Stomach smooth muscle (tissue), 2 donors: ENCODE results near the gene TMEM150C.

Experiments used
- H3K27ac ChIP-seq: one replicate; pipeline ENCODE4 v1.7.0; 2013; ENCODE audit warnings: mild to moderate bottlenecking, low read length, inconsistent platforms
- H3K27me3 ChIP-seq, 2 donors: one replicate each; pipeline ENCODE4 v1.7.0; 2013; ENCODE audit warnings: low read length in 2 of 2; ENCODE audit not compliant: insufficient read depth in 2 of 2, control insufficient read depth in 1 of 2
- H3K36me3 ChIP-seq, 2 donors: one replicate each; pipeline ENCODE4 v1.7.0; 2013; ENCODE audit warnings: low read length in 2 of 2; ENCODE audit not compliant: control insufficient read depth in 2 of 2, insufficient read depth in 2 of 2
- H3K4me1 ChIP-seq: one replicate; pipeline ENCODE4 v1.7.0; 2013; ENCODE audit warnings: low read length; ENCODE audit not compliant: control insufficient read depth, insufficient read depth
- H3K4me3 ChIP-seq, 2 donors: one replicate each; pipeline ENCODE4 v1.7.0; 2013; ENCODE audit warnings: low read length in 2 of 2
- H3K9ac ChIP-seq, 2 donors: one replicate each; pipeline ENCODE4 v1.7.0; 2013; ENCODE audit warnings: low read length in 2 of 2, mild to moderate bottlenecking in 1 of 2
- H3K9me3 ChIP-seq, 2 donors: one replicate each; pipeline ENCODE4 v1.7.0; 2013; ENCODE audit warnings: low read length in 2 of 2; ENCODE audit not compliant: control insufficient read depth in 2 of 2
- donor health status: healthy.
- donor health status: Pancreatic carcinoma.

TMEM150C gene

DNA sequence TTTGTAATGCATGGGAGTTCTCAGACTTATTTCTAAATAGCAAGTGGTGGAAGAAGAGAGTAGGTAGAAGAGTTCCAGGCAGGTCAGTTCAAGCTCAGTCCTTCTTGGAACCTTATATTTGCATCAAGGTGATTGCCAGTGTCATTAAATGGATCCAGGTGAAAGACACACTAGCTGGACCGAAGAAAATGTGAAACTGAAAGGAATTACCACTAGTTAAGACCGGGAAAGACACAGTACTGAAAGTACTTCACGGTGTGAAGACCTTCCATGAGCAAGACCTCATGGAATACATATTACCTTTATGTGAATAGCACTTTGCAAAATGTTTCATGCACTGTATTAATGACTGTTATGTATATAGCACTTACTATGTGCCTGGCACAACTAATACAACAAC is 19.1 kb downstream of the TMEM150C start:
- H3K9me3 ChIP-seq, result no peaks in the 10 kb centered on the region
- H3K27me3 ChIP-seq, result no peaks in the 10 kb centered on the region
- H3K9ac ChIP-seq, result no peak overlapping the region
- no peak overlapping the region for H3K27ac ChIP-seq
- H3K4me3 ChIP-seq, result no peak overlapping the region
- no peaks in the 10 kb centered on the region for H3K36me3 ChIP-seq
- H3K4me1 ChIP-seq, result no peaks in the 10 kb centered on the region

DNA sequence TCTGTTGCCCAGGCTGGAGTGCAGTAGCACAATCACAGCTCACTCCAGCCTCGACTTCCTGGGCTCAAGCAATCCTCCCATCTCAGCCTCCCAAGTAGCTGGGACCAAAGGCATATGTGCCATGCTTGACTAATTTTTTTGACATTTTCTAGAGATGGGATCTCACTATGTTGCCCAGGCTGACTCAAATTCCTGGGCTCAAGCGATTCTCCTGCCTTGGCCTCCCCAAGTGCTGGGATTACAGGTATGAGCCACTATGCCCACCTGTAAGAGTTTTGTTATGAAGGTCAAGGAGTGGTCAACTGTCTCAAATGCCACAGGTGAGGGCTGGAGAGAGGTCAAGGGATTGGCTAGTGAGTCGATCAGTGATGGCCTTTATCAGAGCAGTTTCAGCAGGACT is 32.5 kb downstream of the TMEM150C start:
- H3K27me3 ChIP-seq, result peaks cover 0 to 2% of the 10 kb centered on the region in 2 donors

DNA sequence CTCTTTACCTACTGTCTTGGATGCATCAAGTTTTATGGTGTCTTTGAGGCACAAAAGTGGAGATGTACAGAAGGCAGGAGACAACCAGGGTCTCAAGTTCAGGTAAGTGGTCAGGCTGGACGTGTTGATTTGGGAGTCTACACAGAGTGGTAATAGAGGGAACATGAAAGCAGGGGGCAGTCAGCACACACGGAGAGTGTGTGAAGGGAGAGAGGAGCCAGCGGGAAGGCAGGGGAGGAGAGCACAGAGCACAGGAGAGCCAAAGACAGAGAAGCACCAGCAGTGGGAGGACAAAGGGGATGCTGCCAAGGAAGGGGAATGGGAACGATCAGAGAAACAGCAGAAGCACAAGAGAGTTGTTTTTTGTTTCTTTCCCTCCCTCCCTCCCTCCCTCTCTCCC is 32.9 kb downstream of the TMEM150C start:
- Histone ChIP-seq H3K36me3 (no peaks in the 10 kb centered on the region), H3K27me3 (peaks cover 0 to 2% of the 10 kb centered on the region in 2 donors), H3K4me3 (no peak overlapping the region), H3K9ac (no peak overlapping the region), H3K27ac (no peak overlapping the region), H3K9me3 (no peaks in the 10 kb centered on the region), H3K4me1 (no peaks in the 10 kb centered on the region)

More for the DNA sequence above, 32.5 kb downstream of the TMEM150C start:
- no peaks in the 10 kb centered on the region for H3K36me3 ChIP-seq
- H3K4me3 ChIP-seq, result no peak overlapping the region
- H3K4me1 ChIP-seq, result no peaks in the 10 kb centered on the region
- H3K27ac ChIP-seq, result no peak overlapping the region
- no peaks in the 10 kb centered on the region for H3K9me3 ChIP-seq
- no peak overlapping the region for H3K9ac ChIP-seq

DNA sequence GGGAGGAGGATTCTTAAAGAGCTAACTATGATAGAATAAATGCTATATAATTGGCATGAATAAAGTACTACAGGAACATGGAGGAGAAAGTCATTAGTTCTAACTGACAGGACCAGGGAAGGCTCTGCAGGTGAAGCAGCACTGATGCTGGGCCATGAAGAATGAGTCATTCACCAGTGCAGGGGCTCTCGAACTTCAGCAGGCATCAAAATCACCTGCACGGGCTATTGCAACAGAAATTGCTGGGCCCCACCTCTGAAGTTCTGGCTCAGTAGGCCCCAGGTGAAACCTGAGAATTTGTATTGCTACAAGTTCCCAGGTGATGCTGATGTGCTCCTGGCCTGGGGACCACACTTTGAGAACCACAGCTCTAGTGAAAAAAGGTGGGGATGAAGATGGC is 33.7 kb downstream of the TMEM150C start:
- Histone ChIP-seq H3K27me3 (peaks cover 0 to 2% of the 10 kb centered on the region in 2 donors), H3K36me3 (no peaks in the 10 kb centered on the region), H3K27ac (no peak overlapping the region), H3K4me1 (no peaks in the 10 kb centered on the region), H3K9me3 (no peaks in the 10 kb centered on the region), H3K4me3 (no peak overlapping the region), H3K9ac (no peak overlapping the region)

DNA sequence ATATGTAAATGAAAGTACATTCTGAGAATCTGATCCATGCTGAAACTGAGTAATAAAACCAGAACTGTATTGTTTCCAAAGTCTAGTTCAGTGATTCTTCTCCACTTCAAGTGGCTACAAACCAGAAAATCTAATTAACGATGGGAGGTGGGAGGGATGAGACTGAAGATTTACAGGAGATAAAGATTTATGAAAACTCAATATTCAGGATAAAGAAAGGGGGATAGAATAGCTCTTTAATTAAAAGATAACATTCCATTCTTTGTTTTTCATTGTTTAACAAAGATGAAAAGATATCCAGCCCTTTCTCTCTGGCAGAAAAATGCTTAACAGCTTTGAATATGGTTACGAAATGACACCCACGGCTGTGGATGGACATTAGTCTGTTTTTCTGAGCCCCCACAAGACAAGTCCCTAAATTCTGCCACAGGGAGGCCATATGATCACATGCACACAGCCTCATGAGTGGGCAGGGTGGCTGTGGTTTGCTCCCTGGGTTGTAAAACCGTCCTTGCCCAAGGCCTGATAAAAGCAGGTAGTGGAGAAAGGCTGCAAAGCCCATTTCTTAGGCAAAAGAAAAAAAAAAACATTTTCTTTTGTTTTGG is 36.4 kb downstream of the TMEM150C start:
- Histone ChIP-seq H3K36me3 (no peaks in the 10 kb centered on the region), H3K27ac (no peak overlapping the region), H3K4me1 (no peaks in the 10 kb centered on the region), H3K9me3 (no peaks in the 10 kb centered on the region), H3K4me3 (no peak overlapping the region), H3K9ac (no peak overlapping the region), H3K27me3 (no peaks in the 10 kb centered on the region)

DNA sequence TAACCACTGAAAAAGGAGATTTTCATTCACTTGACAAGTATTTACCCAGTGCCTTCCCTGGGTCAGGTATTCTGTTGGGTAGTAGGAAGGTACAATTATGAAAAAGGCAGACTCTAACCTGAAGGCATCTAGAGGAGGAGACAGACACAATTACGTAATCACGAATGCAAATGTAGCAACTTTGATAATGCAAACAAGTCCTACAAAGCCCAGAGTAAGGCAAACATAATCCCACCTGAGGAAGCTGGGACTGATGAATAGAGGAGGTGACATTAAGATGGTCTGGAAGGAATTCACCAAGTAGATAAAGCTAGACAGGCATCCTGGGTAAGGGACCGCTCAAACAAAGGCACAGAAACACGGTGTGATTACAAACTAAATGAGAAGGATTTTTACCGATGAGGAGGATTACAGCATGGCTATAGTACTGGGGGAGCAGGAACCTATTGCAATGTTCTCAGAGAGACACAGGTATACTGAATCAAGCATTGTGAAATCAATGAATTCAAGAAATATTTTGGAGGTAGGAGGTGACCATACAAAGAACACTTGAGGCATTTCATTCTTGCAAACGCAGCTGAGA is 37.1 kb downstream of the TMEM150C start:
- H3K36me3 ChIP-seq, result no peaks in the 10 kb centered on the region
- H3K27ac ChIP-seq, result no peak overlapping the region
- no peak overlapping the region for H3K9ac ChIP-seq
- H3K9me3 ChIP-seq, result no peaks in the 10 kb centered on the region
- no peaks in the 10 kb centered on the region for H3K4me1 ChIP-seq
- H3K27me3 ChIP-seq, result no peaks in the 10 kb centered on the region
- H3K4me3 ChIP-seq, result no peak overlapping the region

DNA sequence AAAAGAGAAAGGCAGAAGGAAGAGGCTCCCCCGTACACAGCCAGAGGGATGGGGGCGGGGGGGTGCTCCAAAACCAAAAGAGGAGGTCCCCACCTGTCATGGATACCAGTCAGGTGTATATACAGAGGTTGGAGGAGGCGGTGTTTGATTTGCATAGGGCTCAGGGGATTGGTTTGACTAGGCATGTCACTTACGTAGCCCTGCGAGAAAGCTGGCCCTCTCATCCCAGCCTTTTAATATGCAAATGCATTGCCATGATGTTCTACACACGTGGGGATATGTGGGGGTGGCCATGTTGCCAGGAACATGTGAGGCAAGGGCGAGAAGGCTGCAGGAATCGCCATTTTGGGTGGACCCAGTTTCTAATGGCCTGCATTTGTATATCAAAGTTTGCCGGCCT is 38.6 kb downstream of the TMEM150C start:
- no peaks in the 10 kb centered on the region for H3K36me3 ChIP-seq
- H3K27ac ChIP-seq, result no peak overlapping the region
- H3K27me3 ChIP-seq, result no peaks in the 10 kb centered on the region
- H3K9ac ChIP-seq, result no peak overlapping the region
- H3K9me3 ChIP-seq, result no peaks in the 10 kb centered on the region
- H3K4me3 ChIP-seq, result no peak overlapping the region
- H3K4me1 ChIP-seq, result no peaks in the 10 kb centered on the region

DNA sequence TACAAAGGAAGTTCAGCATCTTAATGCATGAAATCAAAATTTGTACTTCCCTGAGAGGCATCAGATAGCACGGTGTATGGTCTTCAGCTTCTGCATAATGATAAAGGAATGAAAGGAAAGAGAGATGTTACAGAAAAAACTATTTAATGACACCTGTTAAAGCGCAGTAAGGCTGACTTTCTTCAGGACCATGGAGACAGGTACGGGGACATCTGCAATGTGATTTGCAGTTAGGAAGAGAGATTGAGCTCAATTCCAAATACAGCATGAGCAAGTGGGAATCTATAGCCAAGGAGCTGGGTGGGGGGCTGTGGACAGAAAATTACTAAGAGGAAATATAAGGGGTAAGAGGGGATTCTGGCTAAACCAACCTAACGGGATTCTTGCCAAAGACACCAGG is 39.3 kb downstream of the TMEM150C start:
- Histone ChIP-seq H3K27ac (no peak overlapping the region), H3K4me3 (no peak overlapping the region), H3K4me1 (no peaks in the 10 kb centered on the region), H3K36me3 (no peaks in the 10 kb centered on the region), H3K9me3 (no peaks in the 10 kb centered on the region), H3K27me3 (no peaks in the 10 kb centered on the region), H3K9ac (no peak overlapping the region)

DNA sequence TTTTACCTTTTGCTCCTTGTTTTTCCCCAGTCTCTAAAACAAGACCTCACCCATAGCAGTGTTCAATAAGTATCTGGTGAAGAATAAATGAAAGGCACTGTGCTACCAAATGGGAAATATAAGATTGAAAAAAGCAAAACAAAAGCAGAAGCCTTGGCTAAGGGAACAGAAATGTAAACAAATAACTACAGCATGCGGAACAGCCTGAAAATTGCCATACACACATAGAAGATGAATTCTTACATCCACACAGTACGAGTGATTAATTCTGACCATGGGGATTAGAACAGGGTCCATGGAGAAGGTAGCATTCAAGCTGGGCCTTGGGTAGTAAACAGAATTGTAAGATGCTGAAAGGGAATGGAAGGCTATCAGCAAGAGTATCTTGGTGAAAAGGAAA is 40.5 kb downstream of the TMEM150C start:
- Histone ChIP-seq H3K4me1 (no peaks in the 10 kb centered on the region), H3K27ac (no peak overlapping the region), H3K36me3 (no peaks in the 10 kb centered on the region), H3K27me3 (no peaks in the 10 kb centered on the region), H3K9me3 (no peaks in the 10 kb centered on the region), H3K9ac (no peak overlapping the region), H3K4me3 (no peak overlapping the region)

DNA sequence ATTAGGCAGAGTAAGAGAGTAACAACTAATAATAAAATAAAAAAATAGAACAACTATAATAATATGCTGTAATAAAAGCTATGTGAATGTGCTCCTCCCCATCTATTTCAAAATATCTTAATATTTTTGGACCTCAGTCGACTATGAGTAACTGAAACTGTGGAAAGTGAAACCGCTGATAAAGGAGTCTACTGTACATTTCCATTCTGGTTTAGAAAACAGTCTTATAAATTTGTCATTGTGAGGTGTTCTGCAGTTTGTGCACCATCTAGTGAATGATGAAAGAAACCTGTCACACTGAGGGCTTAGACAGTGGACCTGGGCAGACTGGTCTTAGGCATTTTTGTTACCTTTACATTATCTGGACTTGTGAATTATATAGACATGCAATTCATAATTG is 42.0 kb downstream of the TMEM150C start:
- Histone ChIP-seq H3K4me1 (no peaks in the 10 kb centered on the region), H3K27ac (no peak overlapping the region), H3K4me3 (no peak overlapping the region), H3K27me3 (no peaks in the 10 kb centered on the region), H3K9me3 (no peaks in the 10 kb centered on the region), H3K36me3 (no peaks in the 10 kb centered on the region), H3K9ac (no peak overlapping the region)

DNA sequence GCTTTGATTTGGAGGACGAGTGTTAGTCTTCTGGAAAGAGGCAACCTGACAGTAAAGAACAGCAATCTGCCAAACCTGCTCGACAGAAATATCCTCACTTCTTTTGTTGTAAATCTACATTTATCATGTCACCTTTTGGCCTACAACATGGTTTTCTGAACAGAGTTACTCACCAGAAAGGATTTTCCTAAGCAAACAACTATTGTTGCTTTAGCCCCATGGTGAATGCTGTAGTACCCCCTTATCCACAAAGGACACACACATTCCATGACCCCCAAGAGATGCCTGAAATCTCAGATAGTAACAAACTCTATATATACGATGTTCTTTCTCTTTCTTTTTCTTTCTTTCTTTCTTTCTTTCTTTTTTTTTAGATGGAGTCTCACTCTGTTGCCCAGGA is 42.7 kb downstream of the TMEM150C start:
- no peaks in the 10 kb centered on the region for H3K27me3 ChIP-seq
- H3K9ac ChIP-seq, result no peak overlapping the region
- no peaks in the 10 kb centered on the region for H3K4me1 ChIP-seq
- H3K4me3 ChIP-seq, result no peak overlapping the region
- no peaks in the 10 kb centered on the region for H3K36me3 ChIP-seq
- H3K27ac ChIP-seq, result no peak overlapping the region
- H3K9me3 ChIP-seq, result no peaks in the 10 kb centered on the region
